Tibial nerve (tissue), 3 donors: ENCODE results near the gene CELA2B.

Experiments
- CTCF ChIP-seq, 5 experiments: fragments of 200-600 bp in 3 of 5; fragments of 450-650 bp in 2 of 5; sonication (generic) in 3 of 5; IDR thresholded peaks; one replicate each; pipeline ENCODE4 v1.5.1; 2016 to 2019; ENCODE audit warnings: antibody characterized with exemption in 5 of 5, mild to moderate bottlenecking in 3 of 5, moderate library complexity in 2 of 5
- POLR2A ChIP-seq, 2 donors: fragments of 450-650 bp; IDR thresholded peaks; one replicate each; pipeline ENCODE4 v1.6.1; 2017; ENCODE audit warnings: antibody characterized with exemption in 2 of 2, mild to moderate bottlenecking in 2 of 2, moderate library complexity in 2 of 2

- TF ChIP-seq POLR2A (IDR thresholded peaks at IDR 0.05) = no peak
- no peak for TF ChIP-seq CTCF (IDR thresholded peaks at IDR 0.05)
These were observed 36.6 kb upstream of the CELA2B start for GRCh38 chr1:15439325-15439724.
